GM12878 (cell line): Measurements from ENCODE around the gene NAV2. TPM values are rescaled to one million over a fixed set of nuclear protein-coding genes. Genes with fewer than 3 reads are reported as not detected.

ENCODE experiments used
- ATAC-seq: fragments of 200-7000 bp; cut with Tn5 transposase; 3 replicates; pipeline ENCODE4 v1.9.1; 2020; ENCODE audit warnings: mild to moderate bottlenecking, moderate library complexity
- BruUV-seq: library from RNA; stranded (reverse); fragments of 400-500 nt; replicated peaks from 2 replicates; lab custom pipeline; 2021; lab: Mats Ljungman, UMichigan
- CTCF ChIA-PET: fragments of 300-600 bp; sonication (Branson Sonifier 250); formaldehyde crosslinking; extraction: SDS; loops from one replicate; lab custom pipeline; 2021; ENCODE audit warnings: inconsistent platforms; lab: Yijun Ruan, JAX
- POLR2A ChIA-PET: fragments of 350-600 bp; formaldehyde crosslinking; extraction: SDS; loops from one replicate; lab custom pipeline; 2021; ENCODE audit warnings: inconsistent platforms; lab: Charles Lee
- RAD21 ChIA-PET: fragments of 300-600 bp; sonication (Branson Sonifier 250); formaldehyde crosslinking; loops from one replicate; lab custom pipeline; 2023; ENCODE audit warnings: antibody characterized with exemption; ENCODE audit not compliant: unreplicated experiment; lab: Charles Lee
- SMC1A ChIA-PET: fragments of 300-600 bp; sonication (Branson Sonifier 250); formaldehyde crosslinking; loops from one replicate; lab custom pipeline; 2023; ENCODE audit not compliant: unreplicated experiment, uncharacterized antibody; lab: Charles Lee
- DNase-seq: peaks from one replicate; pipeline ENCODE4 v3.0.0-alpha.2; 2011; ENCODE audit warnings: low read depth, low spot score
- FAIRE-seq: peaks from 3 replicates; lab custom pipeline; 2011; peaks lifted over from hg19 to GRCh38; lab: Jason Lieb, UNC
- H2AFZ ChIP-seq: 2 replicates; pipeline ENCODE4 v1.6.0; 2011; ENCODE audit warnings: low read depth, low read length, control low read depth; ENCODE audit not compliant: control insufficient read depth
- H3K27ac ChIP-seq: 2 replicates; pipeline ENCODE4 v1.5.1; 2011; ENCODE audit warnings: control low read depth; ENCODE audit not compliant: control insufficient read depth, insufficient read depth
- H3K27me3 ChIP-seq, 2 experiments: replicated peaks in 1 of 2; 2 replicates each; pipeline versions ENCODE4 v1.6.0 to v1.6.1; 2011; ENCODE audit warnings: low read length in 1 of 2; ENCODE audit not compliant: control insufficient read depth in 2 of 2, insufficient read depth in 2 of 2
- H3K36me3 ChIP-seq, 2 experiments: 2 replicates each; pipeline ENCODE4 v1.5.1; 2011; ENCODE audit warnings: low read length in 1 of 2; ENCODE audit not compliant: control insufficient read depth in 2 of 2, insufficient read depth in 2 of 2
- H3K4me1 ChIP-seq: 2 replicates; pipeline ENCODE4 v1.6.1; 2011; ENCODE audit warnings: mild to moderate bottlenecking, low read length, moderate library complexity, mixed read lengths; ENCODE audit not compliant: control insufficient read depth, insufficient read depth
- H3K4me2 ChIP-seq: 2 replicates; pipeline ENCODE4 v1.6.0; 2011; ENCODE audit warnings: control low read depth; ENCODE audit not compliant: control insufficient read depth, insufficient read depth
- H3K4me3 ChIP-seq: fragments of 200-600 bp; sonication (generic); 2 replicates; pipeline ENCODE4 v1.5.1; 2016
- H3K79me2 ChIP-seq: 2 replicates; pipeline ENCODE4 v1.6.0; 2011; ENCODE audit warnings: low read length; ENCODE audit not compliant: control insufficient read depth, insufficient read depth
- H3K9ac ChIP-seq: 2 replicates; pipeline ENCODE4 v1.8.0; 2011; ENCODE audit warnings: low read length, control low read depth, mixed read lengths; ENCODE audit not compliant: control insufficient read depth, insufficient read depth
- H3K9me3 ChIP-seq: replicated peaks from 3 replicates; pipeline ENCODE4 v1.5.1; 2011; ENCODE audit warnings: mild to moderate bottlenecking, low read length; ENCODE audit not compliant: control insufficient read depth, insufficient read depth
- H4K20me1 ChIP-seq: 2 replicates; pipeline ENCODE4 v1.6.0; 2011; ENCODE audit not compliant: control insufficient read depth, insufficient read depth
- ASH2L ChIP-seq: fragments of 300-600, 200-600 bp; sonication (generic); IDR thresholded peaks from 2 replicates; pipeline ENCODE4 v1.6.1; 2017; ENCODE audit warnings: low read depth, mild to moderate bottlenecking, borderline replicate concordance
- CBX5 ChIP-seq: sonication (generic); IDR thresholded peaks from 2 replicates; pipeline ENCODE4 v1.6.1; 2016; ENCODE audit warnings: low read depth, moderate library complexity, mild to moderate bottlenecking, inconsistent platforms
- ESRRA ChIP-seq: IDR thresholded peaks from 2 replicates; pipeline ENCODE4 v1.6.1; 2012; ENCODE audit warnings: mild to moderate bottlenecking, low read length, improper control_type of control experiment
- JUND ChIP-seq: IDR thresholded peaks from 2 replicates; pipeline ENCODE4 v1.6.1; 2012; ENCODE audit warnings: low read depth, mild to moderate bottlenecking, low read length, improper control_type of control experiment, moderate library complexity
- KDM1A ChIP-seq: fragments of 200-600 bp; sonication (generic); IDR thresholded peaks from 2 replicates; pipeline ENCODE4 v1.6.1; 2016; ENCODE audit warnings: borderline replicate concordance
- MEF2A ChIP-seq: IDR thresholded peaks from 2 replicates; pipeline ENCODE4 v1.6.1; 2011; ENCODE audit warnings: low read depth, mild to moderate bottlenecking, low read length, moderate library complexity; ENCODE audit not compliant: insufficient read depth
- NBN ChIP-seq: fragments of 450-650 bp; IDR thresholded peaks from 2 replicates; pipeline ENCODE4 v1.6.1; 2016
- NFIC ChIP-seq: IDR thresholded peaks from 2 replicates; pipeline ENCODE4 v1.6.1; 2012; ENCODE audit warnings: low read depth, mild to moderate bottlenecking, inconsistent platforms, low read length, moderate library complexity
- NR2F1 ChIP-seq: fragments of 450-650 bp; conservative IDR thresholded peaks from 2 replicates; pipeline ENCODE4 v1.6.1; 2017; ENCODE audit warnings: mild to moderate bottlenecking
- PAX8 ChIP-seq: fragments of 450-650 bp; IDR thresholded peaks from 2 replicates; pipeline ENCODE4 v1.6.1; 2017; ENCODE audit warnings: mild to moderate bottlenecking, moderate library complexity
- PKNOX1 ChIP-seq: fragments of 450-650 bp; IDR thresholded peaks from 2 replicates; pipeline ENCODE4 v1.6.1; 2016; ENCODE audit warnings: mild to moderate bottlenecking
- SKIL ChIP-seq: fragments of 450-650 bp; IDR thresholded peaks from 2 replicates; pipeline ENCODE4 v1.6.1; 2017; ENCODE audit warnings: mild to moderate bottlenecking, low read depth, inconsistent platforms; ENCODE audit not compliant: poor library complexity, severe bottlenecking
- SMAD5 ChIP-seq: IDR thresholded peaks from 2 replicates; pipeline ENCODE4 v1.6.1; 2016; ENCODE audit warnings: antibody characterized with exemption, low read depth
- STAT1 ChIP-seq: fragments of 450-650 bp; conservative IDR thresholded peaks from 2 replicates; pipeline ENCODE4 v1.6.1; 2014; ENCODE audit warnings: antibody characterized with exemption, mild to moderate bottlenecking
- TBL1XR1 ChIP-seq: IDR thresholded peaks from 2 replicates; pipeline ENCODE4 v1.6.1; 2012; ENCODE audit warnings: low read depth, low read length, improper control_type of control experiment
- TCF12 ChIP-seq: IDR thresholded peaks from 2 replicates; pipeline ENCODE4 v1.6.1; 2011; ENCODE audit warnings: low read depth, mild to moderate bottlenecking, low read length
- YY1 ChIP-seq: IDR thresholded peaks from 2 replicates; pipeline ENCODE4 v1.6.1; 2011; ENCODE audit warnings: low read depth, mild to moderate bottlenecking, low read length
- ZBED1 ChIP-seq: IDR thresholded peaks from 2 replicates; pipeline ENCODE4 v1.6.1; 2016; ENCODE audit warnings: borderline replicate concordance
- ZNF207 ChIP-seq: fragments of 450-650 bp; IDR thresholded peaks from 2 replicates; pipeline ENCODE4 v1.6.1; 2014; ENCODE audit warnings: antibody characterized with exemption, mild to moderate bottlenecking, borderline replicate concordance
- ZNF217 ChIP-seq: fragments of 450-650 bp; IDR thresholded peaks from 2 replicates; pipeline ENCODE4 v1.6.1; 2017; ENCODE audit warnings: antibody characterized with exemption, mild to moderate bottlenecking
- WGBS: methylation state at CpG from one replicate; pipeline ENCODE4 v1.1.6; 2016; ENCODE audit warnings: low lambda C conversion rate; ENCODE audit not compliant: insufficient replicate concordance, insufficient coverage; ENCODE audit errors: missing lambda C conversion rate; 5-methylcytosine and 5-hydroxymethylcytosine counted together
- in situ Hi-C: fragments of 300-500 bp; cut with MboI; formaldehyde crosslinking; loops from 9 replicates; pipeline ENCODE4 v1.14.3; 2018; ENCODE audit warnings: mixed read lengths
- intact Hi-C: fragments of 100-400 bp; cut with micrococcal nuclease; formaldehyde crosslinking; loops from one replicate; pipeline ENCODE4 v1.14.2; 2022; ENCODE audit not compliant: unreplicated experiment
- polyA plus RNA-seq, 11 experiments: library from polyadenylated mRNA; depleted of rRNA in 4 of 11; unstranded in 6 of 11; stranded (reverse) in 5 of 11; fragments of >200 nt; fragmentation: Nextera tagmentation in 4 of 11; fragmentation: Illumina TruSeq in 1 of 11; extraction: Ambion mirVana in 4 of 11; extraction: Trizol in 1 of 11; gene quantifications; 1 replicate in 1 of 11; 2 replicates in 10 of 11; pipeline versions ENCODE4 v1.2.1 to v1.2.3, GENCODE V29; 2011 to 2016; ENCODE audit warnings: inconsistent platforms in 2 of 11, missing spikeins in 2 of 11, low read depth in 1 of 11
- total RNA-seq, 4 experiments: library from RNA; depleted of rRNA in 3 of 4; stranded (reverse); fragments of >200 nt in 3 of 4; fragmentation: Illumina TruSeq in 1 of 4; extraction: Trizol in 1 of 4; gene quantifications; 2 replicates each; pipeline versions ENCODE4 v1.2.1 to v1.2.3, GENCODE V29; 2013 to 2021

The NAV2 gene
- total and polyA plus RNA-seq, 10 of the 15 experiments (the other 5 are each of a cell fraction or from before 2014, with no cell fraction given): 0.35 to 6.1 (median 1.1) TPM

DNA sequence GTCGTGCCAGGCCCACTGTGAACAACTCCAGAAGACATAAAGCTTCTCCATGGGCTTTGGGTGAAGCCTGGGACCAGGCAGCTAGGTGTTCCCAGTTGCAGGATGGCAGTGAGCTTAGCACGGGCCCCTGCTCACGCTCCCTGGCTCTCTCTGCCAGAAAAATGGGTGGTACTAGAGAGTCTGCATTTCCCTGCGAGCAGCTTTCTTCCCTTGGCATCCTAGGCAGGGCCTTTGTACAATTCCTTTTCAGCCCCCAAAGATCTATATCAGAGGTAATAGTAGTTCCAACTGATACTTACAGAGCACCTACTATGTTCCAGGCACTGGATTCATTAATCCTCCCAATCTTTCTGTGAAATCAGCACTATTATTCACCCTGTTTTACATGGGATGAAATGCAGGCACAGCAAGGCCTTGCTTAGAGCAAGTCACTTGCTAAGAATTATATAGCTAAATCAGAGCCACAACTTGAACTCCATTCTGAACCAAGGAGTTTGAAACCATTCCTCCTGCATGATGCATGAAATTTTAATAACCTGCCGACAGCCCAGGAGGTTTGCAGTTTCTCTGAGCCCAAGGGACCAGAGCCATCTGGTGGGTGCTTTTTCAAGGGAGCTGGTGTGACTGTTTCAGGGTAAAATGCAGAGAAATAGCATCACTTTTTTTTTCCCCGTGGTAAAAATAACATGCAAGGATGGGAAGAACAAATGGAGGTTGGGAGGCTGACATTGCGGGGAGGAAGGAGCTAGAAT lies 22.7 kb downstream of the NAV2 start (continued):
- TF ChIP-seq STAT1 (no peak), SKIL (no peak)

DNA sequence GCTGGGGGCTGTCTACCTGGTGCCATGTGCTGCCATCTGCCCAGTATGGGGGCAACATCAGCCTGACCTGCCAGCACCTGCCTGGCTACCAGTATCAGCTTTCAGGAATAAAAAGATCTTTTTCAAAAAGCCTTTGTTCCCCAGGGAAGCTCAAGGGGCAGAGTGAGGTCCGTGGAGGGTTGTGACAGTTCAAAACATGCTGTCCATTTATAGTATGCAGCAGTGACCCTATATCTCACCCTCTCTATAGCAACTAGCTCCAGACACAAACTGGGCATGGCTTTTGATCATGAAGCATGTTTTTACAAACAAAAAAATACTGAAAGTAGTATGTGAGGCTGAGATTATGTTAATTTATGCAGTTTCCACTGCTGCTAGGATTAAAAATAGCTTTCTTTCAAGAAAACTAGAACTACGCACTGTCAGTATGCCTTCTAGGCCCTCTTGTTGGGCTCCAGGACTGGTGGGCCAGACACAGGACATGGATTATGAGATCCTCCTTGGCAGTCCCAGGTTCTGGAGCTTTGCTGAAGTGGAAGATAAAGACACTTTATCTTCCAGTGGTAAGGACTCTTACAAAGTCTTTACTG lies 23.4 kb downstream of the NAV2 start:
- Histone ChIP-seq H3K4me3 (no peak overlapping the region), H3K27ac (no peak overlapping the region), H4K20me1 (no peaks in the 10 kb centered on the region), H3K9me3 (no peaks in the 10 kb centered on the region), H3K36me3 (no peaks in the 10 kb centered on the region), H3K27me3 (no peaks in the 10 kb centered on the region; a peak in 1 of 4 replicates), H3K4me1 (no peaks in the 10 kb centered on the region), H3K4me2 (no peak overlapping the region), H3K9ac (no peak overlapping the region), H3K79me2 (no peaks in the 10 kb centered on the region), H2AFZ (no peak overlapping the region)
- in situ Hi-C loops: loop anchor here (5.0 to 25.0 kb wide), 2 partner anchors 169 to 424 kb away; no protein-coding TSS in a partner anchor
- no peak for ATAC-seq
- FAIRE-seq: no peak
- WGBS: 42% methylated on average over 2 of the region's 2 CpGs
- ChIA-PET SMC1A (interaction anchor here (0.7 to 1.5 kb wide), 7 partner anchors 10 to 172 kb away, joined by 3 to 7 read pairs (median 3); no protein-coding TSS in a partner anchor), CTCF (interaction anchor here (0.6 to 1.2 kb wide), 4 partner anchors 13 to 173 kb away, joined by 3 to 5 read pairs (median 3); no protein-coding TSS in a partner anchor), RAD21 (interaction anchor here (1.2 to 1.4 kb wide), 2 partner anchors 172 to 658 kb away, joined by 3 to 4 read pairs; no protein-coding TSS in a partner anchor), POLR2A (interaction anchor here (0.9 kb wide), 1 partner anchor 30 kb away, joined by 3 read pairs; no protein-coding TSS in a partner anchor)
- no TSS peak for BruUV-seq
- intact Hi-C loops: no loop called here
- no peak for DNase-seq
- no peak for TF ChIP-seq ASH2L
- TF ChIP-seq PKNOX1: no peak
- TF ChIP-seq MEF2A: no peak
- no peak for TF ChIP-seq SMAD5
- no peak for TF ChIP-seq KDM1A
- TF ChIP-seq YY1: no peak
- no peak for TF ChIP-seq PAX8
- TF ChIP-seq NFIC: no peak
- TF ChIP-seq NBN: no peak
- no peak for TF ChIP-seq ESRRA
- TF ChIP-seq ZNF207: no peak
- TF ChIP-seq NR2F1: no peak
- no peak for TF ChIP-seq TBL1XR1
- no peak for TF ChIP-seq TCF12
- TF ChIP-seq ZNF217: no peak
- TF ChIP-seq ZBED1: no peak
- TF ChIP-seq JUND: no peak
- no peak for TF ChIP-seq CBX5
